Articular chondrocyte of knee joint (primary cell): ENCODE measurements around the gene FLT3LG. TPM values are rescaled to one million over a fixed set of nuclear protein-coding genes. Genes with fewer than 3 reads are reported as not detected.

ENCODE experiments used
- small RNA-seq: library from RNA; depleted of rRNA; stranded (forward); fragments of <200 nt; gene quantifications from one replicate; pipeline ENCODE3, GENCODE V24; 2012
- total RNA-seq: library from RNA; depleted of rRNA; stranded (reverse); fragments of >200 nt; gene quantifications from 2 replicates; pipeline ENCODE4 v1.2.3, GENCODE V29; 2012

The FLT3LG gene, protein sequence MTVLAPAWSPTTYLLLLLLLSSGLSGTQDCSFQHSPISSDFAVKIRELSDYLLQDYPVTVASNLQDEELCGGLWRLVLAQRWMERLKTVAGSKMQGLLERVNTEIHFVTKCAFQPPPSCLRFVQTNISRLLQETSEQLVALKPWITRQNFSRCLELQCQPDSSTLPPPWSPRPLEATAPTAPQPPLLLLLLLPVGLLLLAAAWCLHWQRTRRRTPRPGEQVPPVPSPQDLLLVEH
- 5.0 and 5.2 TPM in 2 replicates for total RNA-seq

DNA sequence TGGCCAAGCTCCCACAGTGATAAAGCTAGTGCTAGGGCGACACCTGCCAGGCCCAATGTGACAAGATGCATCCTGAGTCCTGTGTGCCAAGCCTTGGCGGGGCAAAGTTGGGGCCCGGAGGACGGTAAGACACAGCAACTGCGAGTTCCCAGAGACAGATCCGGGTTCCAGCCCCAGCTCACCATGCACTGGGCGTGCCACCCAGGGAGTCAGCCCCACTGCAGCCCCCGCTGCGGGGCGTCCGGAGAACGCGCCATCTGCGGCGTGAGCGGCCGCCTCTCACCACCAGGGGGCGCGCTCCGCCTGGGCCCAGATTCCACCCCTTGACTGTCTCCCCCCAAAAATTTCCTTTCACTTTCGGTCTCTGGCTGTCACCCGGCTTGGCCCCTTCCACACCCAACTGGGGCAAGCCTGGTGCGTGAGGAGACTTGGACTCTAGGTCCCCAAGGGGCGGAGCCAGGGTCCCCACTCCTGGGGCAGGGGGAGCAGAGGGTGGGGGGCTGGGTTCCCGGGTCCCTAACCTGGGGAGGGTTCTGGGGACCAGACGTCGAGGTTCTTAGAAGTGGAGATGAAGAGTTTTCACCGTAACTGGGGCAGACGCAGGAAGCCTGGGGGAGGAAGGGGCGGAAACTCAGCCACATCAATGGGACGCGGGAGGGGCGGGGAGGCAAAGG, at the start of gene FLT3LG:
Gene FLT3LG, plus strand, starts transcription at position 348 of the 674 bp plus-strand sequence. CDS start 425 bp downstream, outside the sequence.

DNA sequence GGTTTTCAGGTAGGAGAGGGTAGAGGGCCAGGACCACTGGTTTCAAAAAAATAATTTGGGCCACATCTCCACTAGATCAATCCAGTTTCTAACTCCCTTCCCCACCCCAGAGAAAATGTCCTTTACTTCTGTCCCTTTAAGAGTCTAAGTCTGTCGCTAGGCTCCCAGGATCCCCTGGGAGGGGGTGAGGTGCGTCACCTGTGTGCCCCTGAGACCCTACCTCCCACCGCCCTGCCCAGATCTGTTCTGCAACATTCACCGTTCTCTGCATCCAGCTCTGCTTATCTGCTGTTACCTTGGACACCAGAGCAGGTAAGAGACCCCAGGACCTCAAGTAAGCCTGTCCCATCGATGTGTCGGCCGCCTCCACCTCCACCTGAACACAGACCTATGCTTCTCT, 48.8 kb upstream of the FLT3LG start, which contains the start of gene GFY:
Gene GFY, plus strand, starts transcription at position 211 of the 400 bp plus-strand sequence. CDS start 1,043 bp downstream, outside the sequence.

DNA sequence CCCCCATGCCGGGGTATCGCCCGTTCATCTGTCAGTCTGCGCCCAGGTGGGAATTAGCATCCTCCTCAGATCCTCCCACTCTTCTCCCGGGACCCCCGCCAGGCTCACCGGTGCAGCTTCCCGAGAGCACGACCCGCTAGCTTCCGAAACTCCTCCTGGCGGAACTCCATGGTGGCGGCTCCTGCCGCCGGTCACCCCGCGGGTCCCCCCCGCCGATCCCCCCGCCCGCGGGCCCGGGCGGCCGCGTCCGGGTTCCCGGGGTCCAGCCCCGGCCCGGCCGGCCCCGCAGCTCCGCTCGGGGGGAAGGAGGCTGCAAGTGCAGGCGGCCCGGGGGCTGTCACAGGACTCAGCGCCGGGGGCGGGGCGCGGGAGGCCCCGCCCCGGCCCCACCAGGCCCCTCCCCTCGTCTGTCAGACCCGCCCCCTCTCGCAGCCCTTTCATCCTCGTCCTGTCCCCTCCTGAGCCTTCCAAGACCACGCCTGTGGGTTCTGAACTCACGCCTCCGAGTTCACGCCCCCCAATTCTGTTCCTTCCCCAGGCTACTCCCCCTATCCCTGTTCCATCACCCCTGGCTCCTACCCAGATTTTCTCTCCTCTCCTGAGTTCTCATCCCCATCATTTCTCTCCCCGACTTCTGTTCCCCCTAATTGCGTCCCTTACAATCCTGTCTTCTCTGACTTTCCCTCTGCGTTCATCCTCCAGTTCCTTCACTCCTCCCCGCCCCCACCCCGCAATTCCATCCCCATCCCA, 32.6 kb upstream of the FLT3LG start, which contains the start of gene SLC17A7:
Gene SLC17A7, minus strand, starts transcription at position 318 of the 750 bp plus-strand sequence. Its CDS starts 148 bp downstream, at position 170.

DNA sequence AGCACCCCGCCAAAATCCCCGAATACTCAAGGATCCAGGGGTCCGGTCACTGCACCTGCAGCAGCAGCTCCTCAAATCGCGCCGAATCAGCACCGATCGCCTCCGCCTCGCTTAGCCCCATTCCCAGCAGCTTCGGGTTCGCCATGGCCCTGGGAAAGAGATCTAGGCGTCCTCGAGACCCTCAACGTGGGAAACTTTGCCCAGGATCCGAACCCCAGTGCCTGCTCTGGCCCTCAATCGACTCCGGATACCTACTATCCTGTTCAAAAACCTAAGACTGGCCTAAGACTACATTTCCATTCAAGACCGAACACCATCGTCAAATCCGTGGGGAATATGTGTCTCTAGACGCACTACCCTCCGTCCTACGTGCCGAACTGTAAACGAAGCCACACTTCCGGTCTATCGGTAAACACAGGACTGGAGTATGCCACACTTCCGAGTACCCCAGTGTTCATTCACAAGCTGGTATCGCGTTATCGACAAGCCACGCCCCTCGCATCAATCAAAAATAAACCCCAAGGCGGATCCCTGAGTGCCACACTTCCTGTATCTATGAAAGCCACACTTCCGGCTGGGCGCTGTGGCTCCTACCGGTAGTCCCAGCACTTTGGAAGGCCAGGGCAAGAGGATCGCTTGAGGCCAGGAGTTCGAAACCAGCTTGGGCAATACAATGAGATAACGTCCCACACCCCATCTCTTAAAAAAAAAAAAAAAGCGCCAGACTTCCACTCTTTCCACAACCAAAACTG, 22.4 kb upstream of the FLT3LG start, which contains the start of gene PIH1D1:
Gene PIH1D1, minus strand, starts transcription at position 385 of the 752 bp plus-strand sequence. Its CDS starts 240 bp downstream, at position 145.

DNA sequence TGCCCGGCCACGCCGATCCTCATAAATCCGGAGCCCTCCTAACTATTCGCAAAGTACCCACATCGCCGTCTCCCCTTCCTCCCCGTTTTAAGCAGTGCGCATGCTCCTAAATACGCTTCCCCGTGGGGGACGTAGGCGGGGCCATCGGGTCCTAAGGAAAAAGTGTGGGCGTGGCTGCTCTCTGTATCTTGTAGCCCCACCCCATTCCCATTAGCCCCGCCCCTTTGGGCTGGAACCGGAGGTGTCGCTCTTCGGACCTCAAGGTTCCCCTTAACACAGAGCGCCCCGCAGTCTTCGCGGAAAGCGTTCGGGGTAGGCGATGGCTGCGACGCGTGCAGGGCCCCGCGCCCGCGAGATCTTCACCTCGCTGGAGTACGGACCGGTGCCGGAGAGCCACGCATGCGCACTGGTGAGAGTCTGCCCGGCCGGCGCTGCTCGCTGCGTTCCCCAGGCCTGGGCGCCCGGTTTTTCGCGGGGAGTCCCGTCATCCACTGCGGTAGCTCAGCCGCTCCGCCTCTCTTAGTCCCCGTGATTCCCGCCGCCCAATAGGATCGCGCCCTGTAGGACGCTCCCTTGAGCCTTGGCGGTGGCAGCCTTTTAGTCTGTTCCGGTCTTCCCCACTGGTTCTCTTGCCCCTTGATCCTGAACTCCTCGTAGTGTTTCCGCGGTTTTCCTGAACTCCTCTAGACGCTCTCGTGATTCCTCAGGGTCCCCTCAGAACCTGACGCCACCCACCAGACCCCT, 20.8 kb upstream of the FLT3LG start, which contains the start of gene ALDH16A1:
Gene ALDH16A1, plus strand, starts transcription at position 213 of the 744 bp plus-strand sequence. Its CDS starts 107 bp downstream, at position 320.

DNA sequence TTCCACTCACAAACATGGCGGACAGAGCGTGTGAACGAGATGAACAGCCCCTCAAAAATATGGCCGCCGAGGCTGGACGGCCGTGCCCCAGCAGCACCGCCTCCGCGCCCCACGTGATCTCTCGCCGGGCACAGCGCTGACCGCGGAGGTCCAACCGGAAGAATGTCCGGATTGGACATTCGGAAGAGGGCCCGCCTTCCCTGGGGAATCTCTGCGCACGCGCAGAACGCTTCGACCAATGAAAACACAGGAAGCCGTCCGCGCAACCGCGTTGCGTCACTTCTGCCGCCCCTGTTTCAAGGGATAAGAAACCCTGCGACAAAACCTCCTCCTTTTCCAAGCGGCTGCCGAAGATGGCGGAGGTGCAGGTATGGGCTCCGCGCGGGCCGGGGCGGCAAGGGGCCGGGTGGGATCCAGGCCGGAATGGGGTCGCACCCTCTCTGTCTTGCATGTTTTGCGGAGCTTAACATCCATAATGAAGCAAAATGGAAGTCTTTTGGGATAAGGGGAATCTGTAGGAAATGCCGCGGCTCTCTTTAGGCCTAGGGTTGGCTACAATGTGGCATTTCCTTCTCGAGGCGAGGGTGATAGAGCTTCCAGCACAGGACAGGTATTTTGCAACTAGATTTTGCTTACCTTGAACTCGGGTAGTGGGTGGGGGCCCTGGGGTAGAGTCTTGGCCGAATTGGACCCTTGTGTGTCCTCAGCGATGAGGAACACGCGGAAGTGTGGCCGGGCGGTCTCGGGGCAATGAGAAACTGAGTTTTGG, 13.4 kb downstream of the FLT3LG start, which contains the start of gene RPL13A:
Gene RPL13A, plus strand, starts transcription at position 332 of the 769 bp plus-strand sequence. Its CDS starts 22 bp downstream, at position 354.

Small RNA genes lying within 50 kb of the gene (small RNA-seq; reads per million reads assigned to genes)
- not detected for gene COX6CP7
- gene MIR150: 2.8 reads per million, percentile 81 among the genes with 10 or more reads in this experiment
- gene SNORD32A: not detected
- gene SNORD33: not detected
- gene SNORD34: not detected
- gene SNORD35A: not detected
- gene SNORD35B: not detected

Other genes with a start within 250 kb of the FLT3LG start
- 0.32 TPM in 1 of 2 replicates, not detected in the other for gene SLC6A16, start 149.0 kb upstream of the FLT3LG start, total RNA-seq
- gene CD37, start 138.8 kb upstream of the FLT3LG start, total RNA-seq: not detected in 2 replicates
- 21.3 and 25.6 TPM in 2 replicates for gene TEAD2, start 111.8 kb upstream of the FLT3LG start, total RNA-seq
- 0.26 TPM in 1 of 2 replicates, not detected in the other for gene DKKL1, start 110.3 kb upstream of the FLT3LG start, total RNA-seq
- gene KASH5, start 86.0 kb upstream of the FLT3LG start, total RNA-seq: not detected in 2 replicates
- not detected in 2 replicates for gene PTH2, start 50.8 kb upstream of the FLT3LG start, total RNA-seq
- gene GFY, start 48.8 kb upstream of the FLT3LG start, total RNA-seq: not detected in 2 replicates
- gene SLC17A7, start 32.7 kb upstream of the FLT3LG start, total RNA-seq: under 0.01 TPM in 1 of 2 replicates, not detected in the other
- gene PIH1D1, start 22.4 kb upstream of the FLT3LG start, total RNA-seq: 59.1 and 62.8 TPM in 2 replicates
- gene ALDH16A1, start 21.0 kb upstream of the FLT3LG start, total RNA-seq: 19.7 and 22.1 TPM in 2 replicates
- gene RPL13A, start 13.4 kb downstream of the FLT3LG start, total RNA-seq: 1,376 and 2,288 TPM in 2 replicates
- gene RPS11, start 22.2 kb downstream of the FLT3LG start, total RNA-seq: 2,902 and 3,041 TPM in 2 replicates
- gene FCGRT, start 38.4 kb downstream of the FLT3LG start, total RNA-seq: 50.0 and 52.4 TPM in 2 replicates
- 221 and 248 TPM in 2 replicates for gene RCN3, start 53.8 kb downstream of the FLT3LG start, total RNA-seq
- gene NOSIP, start 106.3 kb downstream of the FLT3LG start, total RNA-seq: 45.3 and 50.4 TPM in 2 replicates
- 0.22 and 0.26 TPM in 2 replicates for gene PRRG2, start 107.1 kb downstream of the FLT3LG start, total RNA-seq
- gene PRR12, start 117.0 kb downstream of the FLT3LG start, total RNA-seq: 2.8 and 6.1 TPM in 2 replicates
- gene RRAS, start 165.9 kb downstream of the FLT3LG start, total RNA-seq: 28.4 and 38.3 TPM in 2 replicates
- gene SCAF1, start 168.0 kb downstream of the FLT3LG start, total RNA-seq: 13.1 and 15.2 TPM in 2 replicates
- gene IRF3, start 191.6 kb downstream of the FLT3LG start, total RNA-seq: 22.5 and 25.0 TPM in 2 replicates
- 3.5 and 5.2 TPM in 2 replicates for gene BCL2L12, start 191.7 kb downstream of the FLT3LG start, total RNA-seq
- 106 and 127 TPM in 2 replicates for gene PRMT1, start 203.1 kb downstream of the FLT3LG start, total RNA-seq
- gene ADM5, start 215.4 kb downstream of the FLT3LG start, total RNA-seq: 0.32 and 0.39 TPM in 2 replicates
- 16.8 and 21.6 TPM in 2 replicates for gene CPT1C, start 216.9 kb downstream of the FLT3LG start, total RNA-seq